Vagina (tissue), 2 donors: Measurements from ENCODE around the gene IL19. TPM values are rescaled to one million over a fixed set of nuclear protein-coding genes. Genes with fewer than 3 reads are reported as not detected.
A peak's percentile ranks its signal among the peaks of the same experiment; 100 is the strongest.
"Not testable (repeated sequence)": the region's sequence is repeated elsewhere in the genome, so short reads cannot be mapped to it uniquely, and the experiment has no call there.

ENCODE experiments used
- DNase-seq, 2 donors: peaks; one replicate each; pipeline ENCODE4 v3.0.0-alpha.2; 2017; ENCODE audit errors: extremely low spot score in 2 of 2
- H3K27ac ChIP-seq: fragments of 200-600 bp; sonication (generic); one replicate; pipeline ENCODE4 v1.5.1; 2019
- H3K27me3 ChIP-seq: fragments of 200-600 bp; sonication (generic); one replicate; pipeline ENCODE4 v1.5.1; 2019
- H3K36me3 ChIP-seq, 2 donors: fragments of 200-600 bp; sonication (generic); one replicate each; pipeline ENCODE4 v1.5.1; 2017 to 2019
- H3K4me1 ChIP-seq: fragments of 200-600 bp; sonication (generic); one replicate; pipeline ENCODE4 v1.5.1; 2019
- H3K4me3 ChIP-seq, 2 donors: fragments of 200-600 bp; sonication (generic); 1 replicate in 1 of 2; 2 replicates in 1 of 2; pipeline ENCODE4 v1.5.1; 2016 to 2019
- H3K9me3 ChIP-seq: fragments of 200-600 bp; sonication (generic); one replicate; pipeline ENCODE4 v1.5.1; 2019
- POLR2A ChIP-seq, 2 donors: fragments of 450-650 bp; IDR thresholded peaks; one replicate each; pipeline ENCODE4 v1.6.1; 2017; ENCODE audit warnings: antibody characterized with exemption in 2 of 2, mild to moderate bottlenecking in 2 of 2, moderate library complexity in 2 of 2
- POLR2AphosphoS5 ChIP-seq, 2 donors: sonication (generic); formaldehyde crosslinking; IDR thresholded peaks; one replicate each; pipeline ENCODE4 v1.9.0; 2017; ENCODE audit warnings: antibody characterized with exemption in 2 of 2, mild to moderate bottlenecking in 2 of 2, low read depth in 1 of 2; ENCODE audit not compliant: insufficient read depth in 1 of 2
- intact Hi-C: fragments of 100-400 bp; cut with DNase I; formaldehyde crosslinking; loops from one replicate; pipeline ENCODE4 v1.15.1; 2023
- total RNA-seq: library from RNA; depleted of rRNA; stranded (reverse); fragments of >200 nt; gene quantifications from one replicate; pipeline ENCODE4 v1.2.3, GENCODE V29; 2016
- TF ChIP-seq, protein P1 (sequence below), 3 experiments: fragments of 450-650 bp in 2 of 3; fragments of 200-600 bp in 1 of 3; sonication (generic) in 1 of 3; IDR thresholded peaks; one replicate each; pipeline ENCODE4 v1.5.1; 2017 to 2019; ENCODE audit warnings: antibody characterized with exemption in 3 of 3, mild to moderate bottlenecking in 2 of 3, moderate library complexity in 2 of 3

The IL19 gene
- total RNA-seq, 1 donor from 2014 or later, result not detected

DNA sequence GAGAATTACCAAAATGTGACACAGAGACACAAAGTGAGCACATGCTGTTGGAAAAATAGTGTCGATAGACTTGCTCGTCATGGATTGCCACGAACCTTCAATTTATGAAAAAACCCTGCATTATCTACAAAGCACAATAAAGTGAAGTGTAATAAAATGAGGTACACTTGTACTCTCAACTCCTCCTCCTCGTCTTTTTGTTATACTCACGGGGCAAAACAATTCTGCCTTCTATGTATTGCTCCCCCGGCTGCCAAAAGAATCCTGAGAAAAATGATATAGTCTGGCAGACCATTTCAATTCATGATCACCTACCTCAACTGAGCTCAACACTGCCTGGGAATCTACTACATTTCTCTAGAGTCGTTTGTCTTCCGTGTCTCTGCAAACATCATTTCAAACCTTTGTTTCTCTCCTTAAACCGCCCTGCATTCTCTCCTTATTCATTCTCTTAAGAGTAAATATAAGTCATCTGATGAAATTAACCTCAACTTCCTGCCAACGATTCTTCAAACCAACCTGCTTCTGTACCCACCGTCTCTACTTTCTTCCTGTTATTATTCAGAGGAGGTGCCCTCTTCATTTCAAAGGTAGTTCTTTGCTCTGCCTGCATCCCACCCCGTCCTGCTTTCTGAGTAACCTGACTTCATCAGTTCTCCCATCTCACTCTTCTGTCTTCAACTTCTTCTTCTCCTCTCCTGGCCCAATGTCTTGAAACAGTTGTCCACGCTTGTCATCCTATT lies 12.9 kb upstream of the IL19 start:
- intact Hi-C loops, result no loop called here
- no peak for TF ChIP-seq POLR2A (IDR thresholded peaks at IDR 0.05)
- H3K27ac ChIP-seq, result no peak overlapping the region

DNA sequence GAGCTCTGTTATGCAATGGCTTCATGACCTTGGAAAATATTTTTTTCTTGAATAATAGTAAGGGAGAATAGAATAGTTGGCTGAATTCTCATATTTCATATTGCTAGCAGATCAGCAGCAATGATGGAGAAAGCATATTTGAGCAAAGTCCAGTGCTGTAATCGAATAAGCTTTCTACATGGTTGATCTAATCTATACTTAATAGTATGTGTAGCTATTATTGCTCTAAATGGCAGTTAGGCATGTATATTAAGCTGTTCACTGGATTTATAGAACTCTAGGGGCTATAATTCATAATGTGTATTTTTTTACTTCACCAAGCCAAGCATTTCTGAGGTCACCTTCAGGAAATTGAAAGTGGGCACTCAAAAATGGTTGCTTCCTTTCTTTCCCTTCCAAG lies 10.0 kb upstream of the IL19 start:
- no peaks in the 10 kb centered on the region for H3K27me3 ChIP-seq
- no peaks in the 10 kb centered on the region for H3K9me3 ChIP-seq
- intact Hi-C loops, result no loop called here
- no peaks in the 10 kb centered on the region for H3K4me1 ChIP-seq
- TF ChIP-seq POLR2A (IDR thresholded peaks at IDR 0.05) (no peak), POLR2AphosphoS5 (IDR thresholded peaks at IDR 0.05; ENCODE audit: insufficient read depth in 1 of 2, low read depth in 1 of 2) (no peak)
- TF ChIP-seq, protein P1, sequence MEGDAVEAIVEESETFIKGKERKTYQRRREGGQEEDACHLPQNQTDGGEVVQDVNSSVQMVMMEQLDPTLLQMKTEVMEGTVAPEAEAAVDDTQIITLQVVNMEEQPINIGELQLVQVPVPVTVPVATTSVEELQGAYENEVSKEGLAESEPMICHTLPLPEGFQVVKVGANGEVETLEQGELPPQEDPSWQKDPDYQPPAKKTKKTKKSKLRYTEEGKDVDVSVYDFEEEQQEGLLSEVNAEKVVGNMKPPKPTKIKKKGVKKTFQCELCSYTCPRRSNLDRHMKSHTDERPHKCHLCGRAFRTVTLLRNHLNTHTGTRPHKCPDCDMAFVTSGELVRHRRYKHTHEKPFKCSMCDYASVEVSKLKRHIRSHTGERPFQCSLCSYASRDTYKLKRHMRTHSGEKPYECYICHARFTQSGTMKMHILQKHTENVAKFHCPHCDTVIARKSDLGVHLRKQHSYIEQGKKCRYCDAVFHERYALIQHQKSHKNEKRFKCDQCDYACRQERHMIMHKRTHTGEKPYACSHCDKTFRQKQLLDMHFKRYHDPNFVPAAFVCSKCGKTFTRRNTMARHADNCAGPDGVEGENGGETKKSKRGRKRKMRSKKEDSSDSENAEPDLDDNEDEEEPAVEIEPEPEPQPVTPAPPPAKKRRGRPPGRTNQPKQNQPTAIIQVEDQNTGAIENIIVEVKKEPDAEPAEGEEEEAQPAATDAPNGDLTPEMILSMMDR (IDR thresholded peaks at IDR 0.05), result no peak
- DNase-seq, result no peak
- no peak overlapping the region for H3K27ac ChIP-seq
- no peaks in the 10 kb centered on the region for H3K36me3 ChIP-seq
- H3K4me3 ChIP-seq, result no peak overlapping the region

More for the DNA sequence above, 12.9 kb upstream of the IL19 start:
- no peak overlapping the region for H3K4me3 ChIP-seq
- H3K36me3 ChIP-seq, result no peaks in the 10 kb centered on the region
- H3K27me3 ChIP-seq, result no peaks in the 10 kb centered on the region
- no peaks in the 10 kb centered on the region for H3K4me1 ChIP-seq
- H3K9me3 ChIP-seq, result no peaks in the 10 kb centered on the region
- no peak for DNase-seq

DNA sequence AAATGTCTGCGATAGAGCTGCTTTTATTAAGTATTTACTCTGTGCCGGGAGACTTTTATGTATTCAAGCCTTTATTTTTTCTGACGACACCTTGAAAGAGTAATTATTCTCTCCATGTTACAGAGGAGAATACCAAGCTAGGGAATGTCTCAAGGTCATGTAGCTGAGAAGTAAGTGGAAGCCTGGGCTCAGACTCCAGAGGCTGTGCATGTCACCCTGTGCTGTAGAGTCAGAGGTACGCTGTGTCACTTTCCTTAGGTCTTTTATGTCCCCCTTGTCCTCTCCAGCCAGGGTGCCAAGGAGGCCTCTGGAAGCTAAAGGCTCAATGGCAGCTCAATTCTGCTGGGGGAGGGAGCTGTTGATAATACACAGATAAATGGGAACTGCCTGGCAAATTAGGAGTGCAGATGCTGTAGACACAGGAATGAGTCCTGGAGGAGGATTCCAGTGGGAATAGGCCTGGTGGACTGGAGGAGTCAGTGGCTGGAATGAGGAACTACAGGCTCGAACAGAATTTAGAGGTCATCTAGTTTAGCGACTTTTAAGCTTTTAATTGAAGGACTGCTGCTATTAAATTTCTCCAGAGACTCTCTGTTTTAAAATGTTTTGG lies 9.3 kb upstream of the IL19 start:
- H3K4me3 ChIP-seq, result no peak overlapping the region
- intact Hi-C loops, result no loop called here
- no peak for DNase-seq
- no peaks in the 10 kb centered on the region for H3K36me3 ChIP-seq
- no peak overlapping the region for H3K27ac ChIP-seq
- H3K27me3 ChIP-seq, result no peaks in the 10 kb centered on the region
- TF ChIP-seq, protein P1 (IDR thresholded peaks at IDR 0.05), result no peak
- no peak for TF ChIP-seq POLR2A (IDR thresholded peaks at IDR 0.05)
- TF ChIP-seq POLR2AphosphoS5 (IDR thresholded peaks at IDR 0.05; ENCODE audit: insufficient read depth in 1 of 2, low read depth in 1 of 2), result no peak
- no peaks in the 10 kb centered on the region for H3K9me3 ChIP-seq
- H3K4me1 ChIP-seq, result no peaks in the 10 kb centered on the region

DNA sequence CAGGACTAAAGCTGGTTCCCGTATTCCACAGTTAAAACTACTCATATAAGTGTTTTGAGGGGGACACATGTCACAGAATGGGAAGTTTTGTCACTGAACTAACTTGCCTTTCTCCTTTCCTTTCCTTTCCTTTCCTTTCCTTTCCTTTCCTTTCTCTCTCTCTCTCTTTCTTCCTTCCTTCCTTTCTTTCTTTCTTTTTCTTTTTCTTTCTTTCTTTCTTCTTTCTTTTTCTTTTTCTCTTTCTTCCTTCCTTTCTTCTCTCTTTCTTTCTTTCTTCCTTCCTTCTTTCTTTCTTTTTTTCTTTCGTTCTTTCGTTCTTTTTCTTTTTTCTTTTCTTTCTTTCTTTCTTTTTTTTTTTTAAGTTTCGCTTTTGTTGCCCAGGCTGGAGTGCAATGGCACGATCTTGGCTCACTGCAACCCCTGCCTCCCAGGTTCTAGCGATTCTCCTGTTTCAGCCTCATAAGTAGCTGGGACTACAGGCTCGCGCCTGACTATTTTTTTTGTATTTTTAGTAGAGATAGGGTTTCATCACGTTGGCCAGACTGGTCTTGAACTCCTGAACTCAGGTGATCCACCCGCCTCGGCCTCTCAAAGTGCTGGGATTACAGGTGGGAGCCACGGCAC lies 7.7 kb upstream of the IL19 start:
- intact Hi-C loops, H3K9me3 ChIP-seq, H3K27me3 ChIP-seq, H3K27ac ChIP-seq, H3K4me1 ChIP-seq, DNase-seq, H3K36me3 ChIP-seq, H3K4me3 ChIP-seq: not testable (repeated sequence)

DNA sequence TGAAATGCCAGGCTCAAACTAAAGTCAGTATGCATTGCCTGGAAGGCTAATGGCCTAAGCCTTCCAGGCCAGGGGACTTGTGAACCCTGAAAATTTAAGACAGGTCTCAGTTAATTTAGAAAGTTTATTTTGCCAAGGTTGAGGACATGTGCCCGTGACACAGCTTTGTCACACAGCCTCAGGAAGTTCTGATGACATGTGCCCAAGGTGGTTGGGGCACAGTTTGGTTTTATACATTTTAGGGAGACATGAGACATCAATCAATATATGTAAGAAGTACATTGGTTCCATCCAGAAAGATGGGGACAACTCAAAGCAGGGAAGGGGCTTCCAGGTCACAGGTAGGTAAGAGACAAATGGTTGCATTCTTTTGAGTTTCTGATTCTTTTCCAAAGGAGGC lies 4.8 kb upstream of the IL19 start:
- H3K9me3 ChIP-seq, intact Hi-C loops, H3K27me3 ChIP-seq, H3K27ac ChIP-seq, DNase-seq, H3K4me3 ChIP-seq, H3K4me1 ChIP-seq, H3K36me3 ChIP-seq: not testable (repeated sequence)

DNA sequence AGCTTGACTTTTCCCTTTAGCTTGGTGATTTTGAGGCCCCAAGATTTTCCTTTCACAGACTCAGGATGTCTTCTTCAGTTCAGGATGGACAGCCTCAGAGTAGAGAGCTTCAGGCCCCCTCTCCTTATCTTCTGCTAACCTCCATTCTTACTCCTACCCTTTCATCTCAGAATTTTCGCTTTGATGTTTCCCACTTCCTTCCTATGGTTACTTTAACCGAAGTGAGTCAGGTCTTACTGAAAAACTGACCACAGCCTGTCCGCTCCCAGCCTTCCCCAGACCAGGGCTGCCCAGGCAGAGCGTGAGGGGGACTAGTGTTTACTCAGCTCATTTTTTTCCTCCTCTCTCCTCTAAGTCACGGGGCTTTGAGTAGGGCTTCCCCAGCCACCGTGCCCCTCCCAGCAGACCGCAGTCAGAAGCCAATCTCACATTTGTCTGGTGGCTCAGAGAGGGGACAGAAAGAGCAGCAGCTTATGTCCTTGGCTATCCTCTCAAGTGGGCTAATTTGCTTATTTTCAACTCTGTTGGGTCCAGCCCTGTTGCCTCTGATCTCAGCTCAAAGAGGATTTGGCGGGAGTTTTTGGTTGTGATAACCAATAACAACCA lies 4.2 kb upstream of the IL19 start:
- no peaks in the 10 kb centered on the region for H3K36me3 ChIP-seq
- H3K9me3 ChIP-seq, result no peaks in the 10 kb centered on the region
- H3K4me3 ChIP-seq, result no peak overlapping the region
- no peaks in the 10 kb centered on the region for H3K27me3 ChIP-seq
- H3K4me1 ChIP-seq, result no peaks in the 10 kb centered on the region
- no peak overlapping the region for H3K27ac ChIP-seq
- TF ChIP-seq POLR2A (IDR thresholded peaks at IDR 0.05) (no peak), POLR2AphosphoS5 (IDR thresholded peaks at IDR 0.05; ENCODE audit: insufficient read depth in 1 of 2, low read depth in 1 of 2) (peak in 1 of 2 donors; percentile 30)
- TF ChIP-seq, protein P1 (IDR thresholded peaks at IDR 0.05), result no peak
- intact Hi-C loops, result no loop called here
- no peak for DNase-seq
